Activated T-cell treated with anti-CD3 and anti-CD28 coated beads, Interleukin-2, amount 50 U/mL, for 24 hours (primary cell): ENCODE data around the gene MAU2.
"Not testable (repeated sequence)": the region's sequence is repeated elsewhere in the genome, so short reads cannot be mapped to it uniquely, and the experiment has no call there.

Source experiments
- DNase-seq: peaks from one replicate; pipeline ENCODE4 v3.0.0-alpha.2; 2020
- H3K27ac Mint-ChIP-seq: 2 replicates; pipeline ENCODE4 v1.8.0; 2020; ENCODE audit warnings: mild to moderate bottlenecking, mixed read lengths
- H3K27me3 Mint-ChIP-seq: 2 replicates; pipeline ENCODE4 v1.8.0; 2020; ENCODE audit warnings: mixed read lengths
- H3K36me3 Mint-ChIP-seq: 2 replicates; pipeline ENCODE4 v1.8.0; 2020; ENCODE audit warnings: low read depth, mixed read lengths
- H3K4me1 Mint-ChIP-seq: 2 replicates; pipeline ENCODE4 v1.8.0; 2020; ENCODE audit warnings: low read depth, mixed read lengths
- H3K4me3 Mint-ChIP-seq: 2 replicates; pipeline ENCODE4 v1.8.0; 2020; ENCODE audit warnings: mild to moderate bottlenecking, moderate library complexity, mixed read lengths
- H3K9me3 Mint-ChIP-seq: 2 replicates; pipeline ENCODE4 v1.8.0; 2020; ENCODE audit warnings: mixed read lengths

The MAU2 gene

DNA sequence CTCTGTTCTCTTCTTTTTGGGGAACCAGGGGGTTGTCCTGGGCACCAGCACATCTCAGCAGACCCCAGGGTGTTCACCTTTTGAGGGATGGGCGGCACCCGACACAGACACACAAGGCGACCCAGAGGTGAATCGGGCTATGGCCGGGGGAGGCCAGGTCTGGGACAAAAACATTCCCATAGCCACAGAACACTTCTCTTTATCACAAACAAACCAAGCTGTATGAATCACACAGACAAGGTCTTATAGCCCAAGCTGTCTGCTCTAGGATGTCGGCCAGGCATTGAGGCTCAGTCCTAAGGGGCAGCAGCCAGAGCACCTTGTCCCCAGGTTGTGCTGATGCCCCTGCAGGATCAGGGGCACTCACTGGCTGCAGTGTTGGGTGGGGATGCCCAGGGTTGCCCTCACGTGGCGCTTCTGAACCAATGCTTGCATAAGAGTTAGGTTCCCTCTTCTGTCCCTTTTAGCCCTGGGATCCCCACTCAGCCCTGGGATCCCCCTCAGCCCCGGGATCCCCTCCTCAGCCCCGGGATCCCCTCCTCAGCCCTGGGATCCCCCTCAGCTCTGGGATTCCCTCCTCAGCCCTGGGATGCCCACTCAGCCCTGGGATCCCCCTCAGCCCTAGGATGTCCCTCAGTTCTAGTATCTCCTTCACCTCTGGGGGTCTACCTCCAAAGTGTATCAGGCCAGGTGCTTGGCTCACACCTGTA, 26.9 kb downstream of the MAU2 start:
- H3K27ac Mint-ChIP-seq: no peak overlapping the region
- no peaks in the 10 kb centered on the region for H3K9me3 Mint-ChIP-seq
- H3K27me3 Mint-ChIP-seq: no peaks in the 10 kb centered on the region
- peaks cover 79% of the 10 kb centered on the region for H3K36me3 Mint-ChIP-seq
- H3K4me1 Mint-ChIP-seq: no peaks in the 10 kb centered on the region
- H3K4me3 Mint-ChIP-seq: no peak overlapping the region
- DNase-seq: no peak

- H3K9me3 Mint-ChIP-seq: no peaks in the 10 kb centered on the region
- H3K36me3 Mint-ChIP-seq: peaks cover 77% of the 10 kb centered on the region
- DNase-seq: no peak
- no peak overlapping the region for H3K4me3 Mint-ChIP-seq
- H3K4me1 Mint-ChIP-seq: no peaks in the 10 kb centered on the region
- H3K27me3 Mint-ChIP-seq: no peaks in the 10 kb centered on the region
- no peak overlapping the region for H3K27ac Mint-ChIP-seq
These were observed 27.6 kb downstream of the MAU2 start for GRCh38 chr19:19348266-19348665.

- Mint-ChIP-seq H3K27ac (no peak overlapping the region), H3K4me1 (no peaks in the 10 kb centered on the region), H3K27me3 (no peaks in the 10 kb centered on the region), H3K9me3 (no peaks in the 10 kb centered on the region), H3K36me3 (peaks cover 78% of the 10 kb centered on the region), H3K4me3 (no peak overlapping the region)
- DNase-seq: no peak
These were observed 28.7 kb downstream of the MAU2 start for GRCh38 chr19:19349365-19349764.

GRCh38 chr19:19350756-19351155, 30.1 kb downstream of the MAU2 start:
- not testable (repeated sequence) for DNase-seq, H3K9me3 Mint-ChIP-seq, H3K27ac Mint-ChIP-seq, H3K4me1 Mint-ChIP-seq, H3K27me3 Mint-ChIP-seq, H3K4me3 Mint-ChIP-seq
- H3K36me3 Mint-ChIP-seq: peaks cover 78% of the 10 kb centered on the region

GRCh38 chr19:19352823-19353222, 32.2 kb downstream of the MAU2 start:
- Mint-ChIP-seq H3K27ac (peak overlapping the region; percentile 76), H3K36me3 (peaks cover 81% of the 10 kb centered on the region), H3K27me3 (no peaks in the 10 kb centered on the region), H3K9me3 (no peaks in the 10 kb centered on the region), H3K4me3 (no peak overlapping the region), H3K4me1 (peaks cover 4% of the 10 kb centered on the region)
- no peak for DNase-seq

- Mint-ChIP-seq H3K9me3 (no peaks in the 10 kb centered on the region), H3K27me3 (no peaks in the 10 kb centered on the region), H3K36me3 (peaks cover 77% of the 10 kb centered on the region), H3K4me1 (peaks cover 14% of the 10 kb centered on the region), H3K27ac (no peak overlapping the region), H3K4me3 (no peak overlapping the region)
- no peak for DNase-seq
These were observed 33.4 kb downstream of the MAU2 start for GRCh38 chr19:19354007-19354406.

DNA sequence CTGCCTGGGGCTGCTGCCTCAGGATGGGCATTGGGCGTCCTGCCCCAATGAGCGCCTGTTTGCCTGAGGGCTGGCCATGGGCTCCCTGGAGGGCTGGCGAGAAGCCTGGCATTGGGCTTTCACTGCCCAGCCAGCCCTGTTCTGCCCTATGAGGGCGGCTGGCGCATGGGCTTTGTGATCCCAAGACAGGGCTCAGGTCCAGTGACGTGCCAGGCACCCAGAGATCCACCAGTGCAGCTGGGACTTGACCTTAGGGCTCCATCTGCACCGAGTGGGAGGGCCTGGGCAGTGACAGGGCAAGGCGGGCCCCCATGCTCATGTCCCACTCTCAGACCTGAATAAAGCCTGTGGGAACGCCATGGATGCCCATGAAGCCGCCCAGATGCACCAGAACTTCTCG, 34.3 kb downstream of the MAU2 start:
- Mint-ChIP-seq H3K27me3 (no peaks in the 10 kb centered on the region), H3K9me3 (no peaks in the 10 kb centered on the region), H3K4me1 (peaks cover 14% of the 10 kb centered on the region), H3K27ac (no peak overlapping the region), H3K36me3 (peaks cover 69% of the 10 kb centered on the region), H3K4me3 (no peak overlapping the region)
- no peak for DNase-seq

DNA sequence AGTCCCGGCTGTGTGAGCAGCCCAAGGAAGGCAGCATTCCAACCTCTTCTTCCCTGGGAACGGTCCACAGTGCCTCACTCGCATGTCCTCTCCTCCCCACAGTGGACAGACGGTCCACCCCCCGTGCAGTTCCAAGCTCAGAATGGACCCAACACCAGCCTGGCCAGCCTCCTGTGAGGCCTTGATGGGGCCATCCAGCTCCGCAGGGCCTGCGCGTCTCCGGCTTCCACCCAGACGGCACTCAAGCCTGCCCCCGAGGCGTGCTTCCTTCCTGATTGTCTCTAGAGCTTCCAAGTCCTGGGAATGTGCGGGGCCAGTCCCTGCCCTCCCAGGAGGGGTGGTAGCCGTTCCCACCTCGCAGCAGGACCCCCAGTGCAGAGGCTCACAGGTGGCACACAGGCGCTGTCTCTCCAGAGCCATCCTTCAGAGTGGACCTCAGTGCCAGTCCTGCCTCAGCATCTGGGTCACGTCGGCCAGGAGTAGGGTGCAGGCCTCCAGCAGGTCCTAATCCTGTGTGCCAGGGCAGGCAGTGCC, 35.0 kb downstream of the MAU2 start:
- Mint-ChIP-seq H3K36me3 (peaks cover 64% of the 10 kb centered on the region), H3K9me3 (no peaks in the 10 kb centered on the region), H3K4me1 (peaks cover 18% of the 10 kb centered on the region), H3K27me3 (no peaks in the 10 kb centered on the region), H3K27ac (no peak overlapping the region), H3K4me3 (no peak overlapping the region)
- DNase-seq: no peak

DNA sequence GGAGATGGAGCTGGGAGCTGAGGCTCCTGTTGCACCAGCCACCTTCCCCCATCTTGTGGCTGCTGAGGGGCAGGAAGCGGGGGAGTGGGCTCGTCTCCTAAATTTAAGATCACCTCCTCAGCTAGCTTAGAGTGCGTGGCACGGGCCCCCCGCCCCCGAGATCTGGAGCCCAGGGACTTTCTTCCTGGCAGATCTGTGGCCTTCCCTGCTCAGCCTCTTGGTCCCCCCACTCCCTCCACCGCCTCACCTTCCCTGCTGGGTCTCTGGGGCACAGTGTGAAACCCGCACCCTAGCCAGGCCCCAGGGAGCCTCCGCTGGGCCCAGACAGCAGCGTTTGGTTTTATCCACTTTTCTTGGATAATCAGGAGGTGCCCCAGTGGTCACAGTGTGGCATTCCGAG, 35.9 kb downstream of the MAU2 start:
- Mint-ChIP-seq H3K27ac (peak overlapping the region; percentile 22), H3K36me3 (peaks cover 64% of the 10 kb centered on the region), H3K9me3 (no peaks in the 10 kb centered on the region), H3K4me3 (no peak overlapping the region), H3K4me1 (peaks cover 25% of the 10 kb centered on the region), H3K27me3 (no peaks in the 10 kb centered on the region)
- no peak for DNase-seq

DNA sequence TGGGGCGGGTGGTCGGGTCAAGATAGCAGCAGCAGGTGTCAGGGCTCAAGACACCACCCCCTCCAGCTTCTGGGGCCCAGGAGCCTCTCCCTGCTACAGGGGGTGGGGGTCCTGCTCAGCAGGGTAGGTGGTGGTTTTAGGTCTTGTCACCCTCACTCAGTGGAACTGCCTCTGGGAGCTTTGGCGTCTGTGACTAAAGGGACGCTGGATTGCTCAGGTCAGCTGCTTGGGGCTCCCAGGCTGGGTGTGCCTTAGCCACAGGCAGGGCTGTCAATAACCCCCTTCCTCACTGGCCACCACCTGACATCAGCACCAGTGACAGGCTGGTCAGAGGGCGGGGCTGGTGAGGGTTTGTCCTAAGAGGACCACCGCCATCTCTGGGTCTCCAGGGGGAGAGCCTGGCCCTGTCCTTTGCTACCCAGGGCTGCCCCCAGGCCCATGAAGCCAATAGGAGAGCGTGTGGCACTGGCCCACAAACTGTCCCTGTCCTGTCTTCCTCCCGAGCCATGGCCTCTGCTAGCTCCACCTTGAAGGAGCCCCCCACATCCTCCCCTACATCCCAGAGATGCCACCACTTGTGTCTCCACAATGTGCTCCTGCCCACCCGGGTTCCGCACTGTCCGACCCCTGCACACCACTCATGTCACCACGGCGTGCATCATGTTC, 36.4 kb downstream of the MAU2 start:
- H3K9me3 Mint-ChIP-seq: no peaks in the 10 kb centered on the region
- H3K4me1 Mint-ChIP-seq: peaks cover 28% of the 10 kb centered on the region
- H3K36me3 Mint-ChIP-seq: peaks cover 60% of the 10 kb centered on the region
- no peaks in the 10 kb centered on the region for H3K27me3 Mint-ChIP-seq
- no peak overlapping the region for H3K27ac Mint-ChIP-seq
- no peak for DNase-seq
- no peak overlapping the region for H3K4me3 Mint-ChIP-seq

GRCh38 chr19:19361075-19361594, 40.5 kb downstream of the MAU2 start:
- no peaks in the 10 kb centered on the region for H3K27me3 Mint-ChIP-seq
- DNase-seq: peak; percentile 81
- no peaks in the 10 kb centered on the region for H3K9me3 Mint-ChIP-seq
- H3K27ac Mint-ChIP-seq: peak overlapping the region; percentile 58
- no peak overlapping the region for H3K4me3 Mint-ChIP-seq
- H3K36me3 Mint-ChIP-seq: peaks cover 22% of the 10 kb centered on the region
- H3K4me1 Mint-ChIP-seq: peaks cover 38% of the 10 kb centered on the region

DNA sequence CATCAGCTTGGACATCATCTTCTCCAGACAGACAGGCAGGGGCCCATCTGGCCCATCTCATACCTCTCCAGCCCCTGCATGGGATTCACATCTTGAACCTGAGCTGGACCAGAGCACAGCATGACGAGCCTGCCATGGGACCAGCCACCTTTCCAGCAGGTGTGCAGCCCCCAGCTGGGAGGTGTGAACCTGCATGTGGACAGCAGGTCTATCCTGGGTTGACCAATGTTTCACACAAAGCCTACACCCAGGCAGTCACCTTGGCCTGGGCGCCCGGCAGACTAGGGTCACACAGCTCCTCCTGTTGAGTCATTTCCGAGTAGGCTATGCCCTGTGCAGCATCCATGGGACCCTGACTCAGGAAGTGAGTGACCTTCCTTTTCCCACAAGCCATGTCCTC, 41.4 kb downstream of the MAU2 start:
- peak overlapping the region; percentile 77 for H3K27ac Mint-ChIP-seq
- H3K4me3 Mint-ChIP-seq: no peak overlapping the region

DNA sequence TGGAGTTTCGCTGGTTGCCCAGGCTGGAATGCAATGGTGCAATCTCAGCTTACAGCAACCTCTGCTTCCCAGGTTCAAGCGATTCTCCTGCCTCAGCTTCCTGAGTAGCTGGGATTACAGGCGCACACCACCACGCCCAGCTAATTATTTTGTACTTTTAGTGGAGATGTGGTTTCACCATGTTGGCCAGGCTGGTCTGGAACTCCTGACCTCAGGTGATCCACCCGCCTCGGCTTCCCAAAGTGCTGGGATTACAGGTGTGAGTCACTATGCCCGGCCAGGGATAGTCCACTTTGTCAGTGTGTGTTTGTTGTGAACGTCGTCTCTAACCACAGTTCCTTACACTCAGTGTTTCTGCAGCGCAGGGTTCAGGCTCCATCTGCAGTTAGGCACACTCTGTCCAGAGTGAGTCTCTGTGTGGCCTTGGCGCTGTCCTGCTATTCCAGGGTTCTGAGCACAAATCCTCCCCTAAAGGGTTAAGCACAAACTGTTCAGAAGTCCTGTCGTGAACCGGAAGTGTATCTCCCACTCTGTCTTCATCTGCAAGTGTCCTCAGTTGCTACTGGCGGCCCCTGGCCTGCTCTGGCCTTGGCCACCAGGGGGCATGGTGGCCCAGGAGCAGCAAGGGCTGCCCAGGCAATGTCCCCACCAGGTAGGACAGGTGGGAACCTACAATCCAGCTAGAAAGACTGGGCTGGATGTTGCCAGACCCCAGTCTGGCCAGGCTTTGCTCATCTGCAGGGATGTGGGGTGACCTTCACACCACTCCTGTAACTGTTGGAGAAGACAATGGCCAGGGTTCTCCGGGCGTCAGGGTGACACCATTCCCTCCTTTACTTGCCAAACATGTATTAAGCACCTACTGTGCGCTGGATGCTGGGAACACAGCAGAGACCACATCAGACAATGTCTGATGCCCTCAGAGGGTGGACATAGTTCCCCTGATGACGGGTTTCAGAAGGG, 46.1 kb downstream of the MAU2 start:
- no peaks in the 10 kb centered on the region for H3K36me3 Mint-ChIP-seq
- H3K27ac Mint-ChIP-seq: peak overlapping the region; percentile 40
- peak; percentile 81 for DNase-seq
- H3K4me3 Mint-ChIP-seq: no peak overlapping the region
- no peaks in the 10 kb centered on the region for H3K27me3 Mint-ChIP-seq
- H3K4me1 Mint-ChIP-seq: peaks cover 20% of the 10 kb centered on the region
- H3K9me3 Mint-ChIP-seq: no peaks in the 10 kb centered on the region

More for the DNA sequence above, 41.4 kb downstream of the MAU2 start:
- Mint-ChIP-seq H3K36me3 (peaks cover 13% of the 10 kb centered on the region), H3K9me3 (no peaks in the 10 kb centered on the region), H3K27me3 (no peaks in the 10 kb centered on the region), H3K4me1 (peaks cover 45% of the 10 kb centered on the region)
- no peak for DNase-seq

- no peak for DNase-seq
- H3K9me3 Mint-ChIP-seq: no peaks in the 10 kb centered on the region
- H3K27me3 Mint-ChIP-seq: no peaks in the 10 kb centered on the region
- no peaks in the 10 kb centered on the region for H3K36me3 Mint-ChIP-seq
- H3K27ac Mint-ChIP-seq: no peak overlapping the region
- no peak overlapping the region for H3K4me3 Mint-ChIP-seq
- H3K4me1 Mint-ChIP-seq: peaks cover 23% of the 10 kb centered on the region
These were observed 47.5 kb downstream of the MAU2 start for GRCh38 chr19:19368087-19368486.
